AG04450 (cell line): ENCODE data around the gene PAIP1. TPM values are rescaled to one million over a fixed set of nuclear protein-coding genes. Genes with fewer than 3 reads are reported as not detected.
"Not testable (repeated sequence)": the region's sequence is repeated elsewhere in the genome, so short reads cannot be mapped to it uniquely, and the experiment has no call there.

ENCODE experiments used
- CTCF ChIA-PET: fragments of 300-600, 350-600 bp; formaldehyde crosslinking; extraction: SDS; loops from one replicate; lab custom pipeline; 2022; ENCODE audit warnings: antibody characterized with exemption, inconsistent platforms; lab: Charles Lee
- POLR2A ChIA-PET: fragments of 350-600 bp; formaldehyde crosslinking; extraction: SDS; loops from one replicate; lab custom pipeline; 2021; ENCODE audit warnings: antibody characterized with exemption, inconsistent platforms; lab: Yijun Ruan, JAX
- DNase-seq: peaks from one replicate; pipeline ENCODE4 v3.0.0-alpha.2; 2011; ENCODE audit warnings: low read depth, low spot score
- H3K27ac ChIP-seq: one replicate; pipeline ENCODE4 v1.5.1; 2012; ENCODE audit warnings: low read depth, low read length, control low read depth
- H3K27me3 ChIP-seq: one replicate; pipeline ENCODE4 v1.6.0; 2012; ENCODE audit warnings: low read length; ENCODE audit not compliant: control insufficient read depth, insufficient read depth
- H3K4me3 ChIP-seq: 2 replicates; pipeline ENCODE4 v1.5.1; 2011; ENCODE audit warnings: mild to moderate bottlenecking, low read depth, low read length, control low read depth
- H3K9me3 ChIP-seq: 2 replicates; pipeline ENCODE4 v1.5.1; 2012; ENCODE audit warnings: low read length; ENCODE audit not compliant: control insufficient read depth, insufficient read depth
- CTCF ChIP-seq: IDR thresholded peaks from 2 replicates; pipeline ENCODE4 v1.5.1; 2011; ENCODE audit warnings: low read depth, low read length, control low read depth, inconsistent platforms
- polyA plus RNA-seq: library from polyadenylated mRNA; depleted of rRNA; stranded (reverse); fragments of >200 nt; gene quantifications from 2 replicates; pipeline ENCODE4 v1.2.3, GENCODE V29; 2011

The PAIP1 gene
- polyA plus RNA-seq, 1 experiment = 148 TPM

GRCh38 chr5:43514816-43515677, 41.8 kb downstream of the PAIP1 start, which contains the start of gene C5orf34:
C5orf34 (minus strand) TSS chr5:43515148; CDS start chr5:43509339, 5,809 bp downstream.
- no peaks in the 10 kb centered on the region for H3K9me3 ChIP-seq
- no peaks in the 10 kb centered on the region for H3K27me3 ChIP-seq
- H3K27ac ChIP-seq = peak within 1 kb of the TSS; percentile 96
- ChIA-PET POLR2A (interaction anchor here (0.7 to 1.6 kb wide), 5 partner anchors 9 to 445 kb away, joined by 3 to 27 read pairs (median 4); partner anchors contain the start of genes HMGCS1, NNT and TMEM267), CTCF (interaction anchor here (0.7 to 1.3 kb wide), 3 partner anchors 31 to 543 kb away, joined by 3 to 11 read pairs (median 3); partner anchors contain the start of gene TMEM267)
- TF ChIP-seq CTCF = no peak
- peak within 1 kb of the TSS; percentile 79 for H3K4me3 ChIP-seq
- peak; percentile 89 for DNase-seq

- CTCF ChIA-PET = interaction anchor here (1.3 to 2.7 kb wide), 2 partner anchors 30 kb away, joined by 11 to 13 read pairs; partner anchors contain the start of gene TMEM267
- TF ChIP-seq CTCF = no peak
- H3K27me3 ChIP-seq = no peaks in the 10 kb centered on the region
- DNase-seq = peak; percentile 51
- peak overlapping the region; percentile 96 for H3K27ac ChIP-seq
- POLR2A ChIA-PET = interaction anchor here (0.6 to 1.6 kb wide), 5 partner anchors 10 to 201 kb away, joined by 3 to 27 read pairs (median 4); partner anchors contain the start of genes HMGCS1, NNT and TMEM267
- no peaks in the 10 kb centered on the region for H3K9me3 ChIP-seq
- H3K4me3 ChIP-seq = peak overlapping the region; percentile 79
Observed at GRCh38 chr5:43514471-43514815, 42.4 kb downstream of the PAIP1 start.

- Histone ChIP-seq H3K27me3 (no peaks in the 10 kb centered on the region), H3K4me3 (peak overlapping the region; percentile 79), H3K27ac (no peak overlapping the region), H3K9me3 (no peaks in the 10 kb centered on the region)
- no peak for TF ChIP-seq CTCF
- CTCF ChIA-PET = interaction anchor here (2.7 kb wide), 1 partner anchor 30 kb away, joined by 13 read pairs; the partner anchor contains the start of gene TMEM267
- POLR2A ChIA-PET = interaction anchor here (0.6 to 1.5 kb wide), 2 partner anchors 30 to 201 kb away, joined by 3 to 4 read pairs; partner anchors contain the start of genes HMGCS1 and TMEM267
- DNase-seq = no peak
Observed at GRCh38 chr5:43514025-43514424, 42.9 kb downstream of the PAIP1 start.

- H3K27me3 ChIP-seq, POLR2A ChIA-PET, DNase-seq, H3K27ac ChIP-seq, H3K4me3 ChIP-seq, CTCF ChIA-PET, H3K9me3 ChIP-seq: not testable (repeated sequence)
Observed at GRCh38 chr5:43511062-43511461, 45.8 kb downstream of the PAIP1 start.

GRCh38 chr5:43498581-43498980, 58.3 kb downstream of the PAIP1 start:
- no peaks in the 10 kb centered on the region for H3K9me3 ChIP-seq
- no peaks in the 10 kb centered on the region for H3K27me3 ChIP-seq
- ChIA-PET CTCF (interaction anchor here (1.4 to 1.5 kb wide), 2 partner anchors 13 to 15 kb away, joined by 4 to 6 read pairs; partner anchors contain the start of gene TMEM267), POLR2A (no interaction called here)
- no peak overlapping the region for H3K27ac ChIP-seq
- no peak overlapping the region for H3K4me3 ChIP-seq
- no peak for TF ChIP-seq CTCF
- DNase-seq = no peak
